NB4 (cell line): ENCODE measurements around the gene DAGLA.

Experiments used
- CTCF ChIP-seq: IDR thresholded peaks from one replicate; pipeline ENCODE4 v1.5.1; 2012; ENCODE audit warnings: low read depth, low read length
- POLR2A ChIP-seq: IDR thresholded peaks from 2 replicates; pipeline ENCODE4 v1.6.1; 2011; ENCODE audit warnings: mild to moderate bottlenecking; ENCODE audit not compliant: insufficient read length; ENCODE audit errors: extremely low read depth

- TF ChIP-seq CTCF (no peak), POLR2A (no peak)
Measured at GRCh38 chr11:61713906-61714305, 33.7 kb downstream of the DAGLA start.
